ENCODE measurements around the gene RSF1.

DNA sequence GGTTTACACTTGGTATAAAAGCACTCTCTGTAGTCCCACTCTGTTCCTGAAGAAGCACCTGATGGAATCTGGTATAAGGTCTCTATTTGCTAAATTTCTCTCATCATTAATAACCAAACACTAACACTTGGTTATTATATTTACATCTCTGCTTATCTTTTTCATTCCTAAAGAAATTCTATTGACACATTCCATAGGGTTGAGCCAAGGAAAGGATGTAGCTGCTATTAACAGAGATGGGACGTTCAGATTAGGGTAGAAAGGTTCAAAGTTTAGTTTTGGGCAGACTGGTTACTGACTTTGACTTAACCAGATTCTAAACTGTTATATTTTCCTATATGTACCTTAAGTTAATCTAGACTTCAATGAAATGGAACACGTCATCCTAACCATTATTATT, 91.5 kb downstream of the RSF1 start:
- TF ChIP-seq, protein P1, sequence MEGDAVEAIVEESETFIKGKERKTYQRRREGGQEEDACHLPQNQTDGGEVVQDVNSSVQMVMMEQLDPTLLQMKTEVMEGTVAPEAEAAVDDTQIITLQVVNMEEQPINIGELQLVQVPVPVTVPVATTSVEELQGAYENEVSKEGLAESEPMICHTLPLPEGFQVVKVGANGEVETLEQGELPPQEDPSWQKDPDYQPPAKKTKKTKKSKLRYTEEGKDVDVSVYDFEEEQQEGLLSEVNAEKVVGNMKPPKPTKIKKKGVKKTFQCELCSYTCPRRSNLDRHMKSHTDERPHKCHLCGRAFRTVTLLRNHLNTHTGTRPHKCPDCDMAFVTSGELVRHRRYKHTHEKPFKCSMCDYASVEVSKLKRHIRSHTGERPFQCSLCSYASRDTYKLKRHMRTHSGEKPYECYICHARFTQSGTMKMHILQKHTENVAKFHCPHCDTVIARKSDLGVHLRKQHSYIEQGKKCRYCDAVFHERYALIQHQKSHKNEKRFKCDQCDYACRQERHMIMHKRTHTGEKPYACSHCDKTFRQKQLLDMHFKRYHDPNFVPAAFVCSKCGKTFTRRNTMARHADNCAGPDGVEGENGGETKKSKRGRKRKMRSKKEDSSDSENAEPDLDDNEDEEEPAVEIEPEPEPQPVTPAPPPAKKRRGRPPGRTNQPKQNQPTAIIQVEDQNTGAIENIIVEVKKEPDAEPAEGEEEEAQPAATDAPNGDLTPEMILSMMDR (IDR thresholded peaks at IDR 0.05; ENCODE audit: low read depth, low read length), result no peak
- TF ChIP-seq EZH2phosphoT487 (IDR thresholded peaks at IDR 0.05; ENCODE audit: low read depth), result no peak

Measured in OCI-LY3 (cell line).